Heart left ventricle (tissue), 16 donors: ENCODE measurements around the gene AFDN. TPM values are rescaled to one million over a fixed set of nuclear protein-coding genes. Genes with fewer than 3 reads are reported as not detected.

ENCODE experiments used
- ATAC-seq, 4 donors: fragments of 200-7000 bp; cut with Tn5 transposase; one replicate each; pipeline ENCODE4 v1.9.1; 2020 to 2022; ENCODE audit warnings: moderate library complexity in 4 of 4, mild to moderate bottlenecking in 3 of 4, moderate number of reproducible peaks in 1 of 4
- DNase-seq, 5 donors: peaks; one replicate each; pipeline ENCODE4 v3.0.0-alpha.2; 2020
- H3K27ac ChIP-seq, 12 donors: fragments of 200-600 bp; sonication (generic) in 4 of 12; one replicate each; pipeline versions ENCODE4 v1.5.0 to v1.8.0; 2016 to 2022; ENCODE audit warnings: mild to moderate bottlenecking in 2 of 12
- H3K27me3 ChIP-seq, 9 donors: fragments of 200-600 bp; sonication (generic) in 2 of 9; one replicate each; pipeline versions ENCODE4 v1.5.1 to v1.8.0; 2016 to 2022; ENCODE audit warnings: mild to moderate bottlenecking in 3 of 9
- H3K36me3 ChIP-seq, 9 donors: fragments of 200-600 bp; sonication (generic) in 2 of 9; one replicate each; pipeline versions ENCODE4 v1.5.0 to v1.8.0; 2018 to 2022; ENCODE audit warnings: mild to moderate bottlenecking in 2 of 9
- H3K4me1 ChIP-seq, 12 donors: fragments of 200-600 bp; sonication (generic) in 4 of 12; one replicate each; pipeline versions ENCODE4 v1.5.0 to v1.8.0; 2016 to 2022; ENCODE audit warnings: mild to moderate bottlenecking in 3 of 12
- H3K4me3 ChIP-seq, 12 donors: fragments of 200-600 bp; sonication (generic) in 4 of 12; one replicate each; pipeline versions ENCODE4 v1.5.0 to v1.8.0; 2017 to 2022; ENCODE audit warnings: mild to moderate bottlenecking in 9 of 12, moderate library complexity in 4 of 12
- H3K9me3 ChIP-seq, 12 donors: fragments of 200-600 bp; sonication (generic) in 4 of 12; one replicate each; pipeline versions ENCODE4 v1.5.0 to v1.8.0; 2016 to 2022; ENCODE audit warnings: mild to moderate bottlenecking in 1 of 12
- CTCF ChIP-seq, 12 donors: fragments of 200-600 bp; sonication (generic) in 4 of 12; IDR thresholded peaks; one replicate each; pipeline versions ENCODE4 v1.5.0 to v1.8.0; 2018 to 2022; ENCODE audit warnings: antibody characterized with exemption in 12 of 12, mild to moderate bottlenecking in 5 of 12
- POLR2A ChIP-seq, 2 donors: fragments of 450-650 bp; IDR thresholded peaks; one replicate each; pipeline ENCODE4 v1.6.1; 2017; ENCODE audit warnings: antibody characterized with exemption in 2 of 2, mild to moderate bottlenecking in 2 of 2, moderate library complexity in 2 of 2
- WGBS, 4 donors: extraction: QIAGEN DNeasy Blood & Tissue Kit in 2 of 4; methylation state at CpG; one replicate each; pipeline versions ENCODE4 v1.1.5 to v1.1.7; 2013 to 2018; 5-methylcytosine and 5-hydroxymethylcytosine counted together
- intact Hi-C, 10 donors: fragments of 100-400 bp; cut with DNase I; formaldehyde crosslinking; loops; one replicate each; pipeline versions ENCODE4 v1.11.1 to v1.14.2; 2022
- polyA plus RNA-seq, 2 donors: library from polyadenylated mRNA; stranded (reverse); fragments of 200-250 nt; gene quantifications; one replicate each; pipeline ENCODE4 v1.2.3, GENCODE V29; 2013
- total RNA-seq, 9 donors: library from RNA; depleted of rRNA in 2 of 9; stranded (reverse); fragments of >200 nt in 2 of 9; fragmentation: NEBNext Ultra II Directional in 3 of 9; extraction: Animal tissue kit (Norgen Biotek cat#: 25700) in 3 of 9; gene quantifications; one replicate each; pipeline versions ENCODE4 v1.1.0 to v1.2.4, GENCODE V29; 2016 to 2023
- donor health status: ischemic (EF 13 %, LVEDD 7.1; RV severe dilation, severe dysfunction).
- donor health status: healthy with polysubstance abuse.
- donor health status: DM: no; HTN: yes; CAD: no.
- donor health status: DM: no; HTN: no; CAD: no.
- donor health status: ischemic (EF 25% LVEDD 6.9; RV normal size, moderate dysfunction).
- donor health status: ischemic (EF 25% LVEDD 5.7; RV mildly dilated, moderate dysfunction).
- donor health status: healthy.
- donor health status: DM: yes; HTN: yes; CAD: no.
- donor health status: ischemic (EF 35%, LVEDD 5.7; RV mildly dilated, moderate dysfunction).
- donor health status: nonischemic (EF 11% LVEDD 7.7; RV severe dilation, severe dysfunction).
- donor health status: DM: yes; HTN: yes; CAD: no.
- donor health status: PGD.
- donor health status: ischemic (EF 29% LVEDD 5.4; RV normal size, mild dysfunction).
- donor health status: nonischemic (EF 23%, LVEDD 6.1; RV moderate dilation, normal function).

The AFDN gene
- total and polyA plus RNA-seq, 11 donors: 27.6 to 100 (median 50.4) TPM

GRCh38 chr6:167988945-167989841 lies 162.5 kb downstream of the AFDN start:
- Histone ChIP-seq H3K36me3 (no peaks in the 10 kb centered on the region), H3K27ac (peak overlapping the region in 9 of 12 donors; percentile 16 to 81 (median 58)), H3K9me3 (no peaks in the 10 kb centered on the region), H3K27me3 (no peaks in the 10 kb centered on the region), H3K4me3 (no peak overlapping the region), H3K4me1 (peaks cover 0 to 30% (median 5%) of the 10 kb centered on the region in 12 donors)
- no peak for TF ChIP-seq CTCF (IDR thresholded peaks at IDR 0.05)
- TF ChIP-seq POLR2A (IDR thresholded peaks at IDR 0.05): no peak
- intact Hi-C loops: loop anchor here in 1 of 10 donors (1.0 kb wide), 1 partner anchor 47 kb away; no protein-coding TSS in a partner anchor
- DNase-seq (no peak), ATAC-seq (no peak)
- 93 to 97% (median 94%) methylated on average over 27 to 36 of the region's 36 CpGs for WGBS, 4 donors

GRCh38 chr6:167990016-167990945 lies 163.6 kb downstream of the AFDN start:
- no peak for DNase-seq
- 94 to 98% (median 96%) methylated on average over 74 to 75 of the region's 75 CpGs for WGBS, 4 donors
- ATAC-seq: no peak
- no peaks in the 10 kb centered on the region for H3K27me3 ChIP-seq
- H3K4me3 ChIP-seq: no peak overlapping the region
- no peaks in the 10 kb centered on the region for H3K9me3 ChIP-seq
- no peak for TF ChIP-seq POLR2A (IDR thresholded peaks at IDR 0.05)
- TF ChIP-seq CTCF (IDR thresholded peaks at IDR 0.05): no peak
- intact Hi-C loops: loop anchor here in 3 of 10 donors (5.0 kb wide), 2 partner anchors 42 to 47 kb away; no protein-coding TSS in a partner anchor
- H3K4me1 ChIP-seq: peaks cover 0 to 33% (median 5%) of the 10 kb centered on the region in 12 donors
- no peaks in the 10 kb centered on the region for H3K36me3 ChIP-seq
- H3K27ac ChIP-seq: no peak overlapping the region

GRCh38 chr6:167993169-167993568 lies 166.5 kb downstream of the AFDN start:
- peak; percentile 75 to 97 (median 84) for ATAC-seq
- Histone ChIP-seq H3K36me3 (no peaks in the 10 kb centered on the region), H3K4me3 (no peak overlapping the region), H3K9me3 (no peaks in the 10 kb centered on the region), H3K4me1 (peaks cover 0 to 23% (median 5%) of the 10 kb centered on the region in 12 donors), H3K27ac (peak overlapping the region in 10 of 12 donors; percentile 46 to 86 (median 72)), H3K27me3 (peaks cover 0 to 6% (median 0%) of the 10 kb centered on the region in 9 donors)
- WGBS, 4 donors: 56 to 71% (median 65%) methylated on average over 16 of the region's 16 CpGs
- intact Hi-C loops: loop anchor here in 5 of 10 donors (1.0 to 5.0 kb wide), 6 partner anchors 27 to 58 kb away; no protein-coding TSS in a partner anchor
- peak; percentile 75 to 80 (median 79) for DNase-seq
- no peak for TF ChIP-seq CTCF (IDR thresholded peaks at IDR 0.05)
- TF ChIP-seq POLR2A (IDR thresholded peaks at IDR 0.05): no peak
